ENCODE data around the gene RYR2. TPM values are rescaled to one million over a fixed set of nuclear protein-coding genes. Genes with fewer than 3 reads are reported as not detected.

Gene RYR2
- total and polyA plus RNA-seq, 4 donors = 2.6 to 128 (median 17.7) TPM

- Histone ChIP-seq H3K27ac (ENCODE audit: low read depth in 1 of 2, low read length in 2 of 2) (no peak overlapping the region), H3K9me3 (ENCODE audit: control insufficient read depth, low read length) (no peaks in the 10 kb centered on the region), H3K4me1 (ENCODE audit: control insufficient read depth in 1 of 2, insufficient read depth in 2 of 2, low read length in 2 of 2) (peaks cover 0 to 1% of the 10 kb centered on the region in 2 donors), H3K36me3 (ENCODE audit: control insufficient read depth in 1 of 2, insufficient read depth in 2 of 2, low read length in 1 of 2) (peaks cover 0 to 2% of the 10 kb centered on the region in 2 donors), H3K4me3 (ENCODE audit: low read length in 2 of 2) (no peak overlapping the region), H3K27me3 (ENCODE audit: control insufficient read depth in 1 of 2, insufficient read depth in 2 of 2, low read length in 1 of 2) (no peaks in the 10 kb centered on the region)
- ATAC-seq (ENCODE audit: low FRiP score) (no peak), DNase-seq (no peak)
- intact Hi-C loops (cut with DNase I) = no loop called here
These were observed 837.2 kb downstream of the RYR2 start for GRCh38 chr1:237879195-237879594.

Small RNA genes within 50 kb of the gene (microRNA-seq; reads per million reads assigned to microRNA genes)
- 0 to 0.60 reads per million in 2 donors for gene MIR4428

Other genes starting within 250 kb of the RYR2 start
- gene MTR, start 246.9 kb upstream of the RYR2 start, total RNA-seq = 10 to 100 TPM; 54.3 to 59.5 TPM
- 1 to 10 TPM; 4.6 to 10.0 TPM for gene MTR, start 246.9 kb upstream of the RYR2 start, polyA plus RNA-seq
- not detected for gene MT1HL1, start 37.7 kb upstream of the RYR2 start, total RNA-seq
- not detected for gene MT1HL1, start 37.7 kb upstream of the RYR2 start, polyA plus RNA-seq